Measurements from ENCODE around the gene UGT1A5. TPM values are rescaled to one million over a fixed set of nuclear protein-coding genes. Genes with fewer than 3 reads are reported as not detected.

The UGT1A5 gene
- total RNA-seq, 1 experiment from 2014 or later = not detected

DNA sequence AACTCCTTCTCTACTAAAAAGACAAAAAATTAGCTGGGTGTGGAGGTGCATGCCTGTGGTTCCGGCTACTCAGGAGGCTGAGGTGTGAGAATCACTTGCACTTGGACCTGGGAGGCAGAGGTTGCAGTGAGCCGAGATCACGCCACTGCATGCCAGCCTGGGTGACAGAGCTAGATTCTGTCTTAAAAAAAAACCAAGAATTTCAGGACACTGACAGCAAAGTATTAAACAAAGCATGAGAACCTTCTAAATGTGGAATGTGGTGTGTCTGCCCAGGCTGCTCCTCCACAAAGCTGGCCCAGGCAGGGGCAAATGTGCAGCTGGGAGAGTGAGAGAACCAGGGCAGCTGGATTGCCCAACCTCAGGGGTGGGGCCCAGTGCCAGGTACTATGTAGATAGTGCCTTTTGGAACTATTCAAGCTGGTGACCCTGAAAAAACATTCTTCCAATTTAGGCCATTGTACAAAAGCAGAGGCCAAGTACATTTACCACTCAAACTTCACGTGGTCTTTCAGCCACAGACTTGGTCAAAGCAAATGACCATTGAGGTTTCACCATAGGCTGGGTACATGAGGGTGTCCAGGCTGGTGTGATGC lies 6.7 kb upstream of the UGT1A5 start:
- Histone ChIP-seq H3K36me3 (ENCODE audit: control insufficient read depth in 1 of 2, insufficient read depth in 2 of 2, low read length in 2 of 2) (no peaks in the 10 kb centered on the region), H3K4me2 (ENCODE audit: low read length) (no peak overlapping the region), H2AFZ (ENCODE audit: low read depth, low read length, poor library complexity, severe bottlenecking) (no peak overlapping the region), H3K9me2 (ENCODE audit: insufficient read depth) (no peaks in the 10 kb centered on the region), H3K79me2 (ENCODE audit: insufficient read depth, low read length) (no peaks in the 10 kb centered on the region), H3K9ac (ENCODE audit: low read length) (no peak overlapping the region), H3K4me1 (ENCODE audit: control insufficient read depth in 1 of 2, insufficient read depth in 2 of 2, low read length in 2 of 2) (no peaks in the 10 kb centered on the region), H3K27ac (ENCODE audit: low read depth, low read length) (no peak overlapping the region), H3K4me3 (replicated peaks in 1 of 2; ENCODE audit: low read depth in 1 of 2, low read length in 2 of 2) (no peak overlapping the region), H3K9me3 (ENCODE audit: control insufficient read depth in 1 of 2, insufficient read depth in 1 of 2, low read depth in 1 of 2, low read length in 2 of 2) (no peaks in the 10 kb centered on the region), H4K20me1 (ENCODE audit: insufficient read depth) (no peaks in the 10 kb centered on the region), H3K27me3 (ENCODE audit: insufficient read depth, low read length) (no peaks in the 10 kb centered on the region)
- intact Hi-C loops (cut with micrococcal nuclease) = no loop called here
- TF ChIP-seq EGR1 (IDR thresholded peaks at IDR 0.05; ENCODE audit: low read depth) = no peak
- TF ChIP-seq CBX3 (IDR thresholded peaks at IDR 0.05; ENCODE audit: low read depth) = no peak
- no peak for TF ChIP-seq ELF1 (IDR thresholded peaks at IDR 0.05; ENCODE audit: borderline replicate concordance, low read depth)
- TF ChIP-seq EZH2phosphoT487 (IDR thresholded peaks at IDR 0.05; ENCODE audit: borderline replicate concordance) = no peak
- no peak for TF ChIP-seq JUND (IDR thresholded peaks at IDR 0.05)
- TF ChIP-seq TCF7L2 (IDR thresholded peaks at IDR 0.05; ENCODE audit: borderline replicate concordance, extremely low read depth, insufficient read depth, insufficient read length) = no peak
- TF ChIP-seq SRF (IDR thresholded peaks at IDR 0.05; ENCODE audit: low read depth) = no peak
- TF ChIP-seq POLR2AphosphoS5 (IDR thresholded peaks at IDR 0.05; ENCODE audit: low read depth, low read length) = no peak
- TF ChIP-seq FOSL1 (IDR thresholded peaks at IDR 0.05; ENCODE audit: low read depth) = no peak
- TF ChIP-seq, protein P1, sequence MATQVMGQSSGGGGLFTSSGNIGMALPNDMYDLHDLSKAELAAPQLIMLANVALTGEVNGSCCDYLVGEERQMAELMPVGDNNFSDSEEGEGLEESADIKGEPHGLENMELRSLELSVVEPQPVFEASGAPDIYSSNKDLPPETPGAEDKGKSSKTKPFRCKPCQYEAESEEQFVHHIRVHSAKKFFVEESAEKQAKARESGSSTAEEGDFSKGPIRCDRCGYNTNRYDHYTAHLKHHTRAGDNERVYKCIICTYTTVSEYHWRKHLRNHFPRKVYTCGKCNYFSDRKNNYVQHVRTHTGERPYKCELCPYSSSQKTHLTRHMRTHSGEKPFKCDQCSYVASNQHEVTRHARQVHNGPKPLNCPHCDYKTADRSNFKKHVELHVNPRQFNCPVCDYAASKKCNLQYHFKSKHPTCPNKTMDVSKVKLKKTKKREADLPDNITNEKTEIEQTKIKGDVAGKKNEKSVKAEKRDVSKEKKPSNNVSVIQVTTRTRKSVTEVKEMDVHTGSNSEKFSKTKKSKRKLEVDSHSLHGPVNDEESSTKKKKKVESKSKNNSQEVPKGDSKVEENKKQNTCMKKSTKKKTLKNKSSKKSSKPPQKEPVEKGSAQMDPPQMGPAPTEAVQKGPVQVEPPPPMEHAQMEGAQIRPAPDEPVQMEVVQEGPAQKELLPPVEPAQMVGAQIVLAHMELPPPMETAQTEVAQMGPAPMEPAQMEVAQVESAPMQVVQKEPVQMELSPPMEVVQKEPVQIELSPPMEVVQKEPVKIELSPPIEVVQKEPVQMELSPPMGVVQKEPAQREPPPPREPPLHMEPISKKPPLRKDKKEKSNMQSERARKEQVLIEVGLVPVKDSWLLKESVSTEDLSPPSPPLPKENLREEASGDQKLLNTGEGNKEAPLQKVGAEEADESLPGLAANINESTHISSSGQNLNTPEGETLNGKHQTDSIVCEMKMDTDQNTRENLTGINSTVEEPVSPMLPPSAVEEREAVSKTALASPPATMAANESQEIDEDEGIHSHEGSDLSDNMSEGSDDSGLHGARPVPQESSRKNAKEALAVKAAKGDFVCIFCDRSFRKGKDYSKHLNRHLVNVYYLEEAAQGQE (IDR thresholded peaks at IDR 0.05; ENCODE audit: low read depth) = no peak
- ATAC-seq = no peak
- CTCF ChIA-PET = no interaction called here
- no TSS peak for BruUV-seq (replicated peaks)
- RAD21 ChIA-PET (ENCODE audit: low non-redundant PET in 1 of 2, low total read pairs in 2 of 2, uncharacterized antibody in 2 of 2, unreplicated experiment in 2 of 2) = no interaction called here
- POLR2A ChIA-PET = no interaction called here
- DNase-seq (ENCODE audit: low read depth, low spot score) = no peak

Data from HCT116 (cell line).